Calu3 (cell line): ENCODE measurements around the gene AP4E1. TPM values are rescaled to one million over a fixed set of nuclear protein-coding genes. Genes with fewer than 3 reads are reported as not detected.

Experiments used
- BruUV-seq: library from RNA; stranded (reverse); fragments of 400-500 nt; replicated peaks from 2 replicates; lab custom pipeline; 2021; lab: Mats Ljungman, UMichigan
- CTCF ChIA-PET: fragments of 300-600 bp; sonication (Branson Sonifier 250); formaldehyde crosslinking; loops from one replicate; lab custom pipeline; 2022; ENCODE audit warnings: antibody characterized with exemption; lab: Charles Lee
- DNase-seq: peaks from one replicate; pipeline ENCODE4 v3.0.0; 2022
- H3K27ac Mint-ChIP-seq: one replicate; pipeline ENCODE4 v1.8.0; 2022; ENCODE audit warnings: mixed read lengths; ENCODE audit not compliant: unreplicated experiment
- H3K27me3 Mint-ChIP-seq: one replicate; pipeline ENCODE4 v1.8.0; 2022; ENCODE audit warnings: mixed read lengths; ENCODE audit not compliant: unreplicated experiment
- H3K36me3 Mint-ChIP-seq: one replicate; pipeline ENCODE4 v1.8.0; 2022; ENCODE audit warnings: mild to moderate bottlenecking, moderate library complexity, mixed read lengths; ENCODE audit not compliant: insufficient read depth, unreplicated experiment
- H3K4me1 Mint-ChIP-seq: one replicate; pipeline ENCODE4 v1.8.0; 2022; ENCODE audit warnings: mild to moderate bottlenecking, low read depth, mixed read lengths; ENCODE audit not compliant: unreplicated experiment
- H3K4me3 Mint-ChIP-seq: one replicate; pipeline ENCODE4 v1.8.0; 2022; ENCODE audit warnings: mild to moderate bottlenecking, low read depth, moderate library complexity, mixed read lengths; ENCODE audit not compliant: unreplicated experiment
- H3K9me3 Mint-ChIP-seq: one replicate; pipeline ENCODE4 v1.8.0; 2022; ENCODE audit warnings: low read depth, mixed read lengths; ENCODE audit not compliant: unreplicated experiment
- CTCF ChIP-seq: fragments of 200-600 bp; IDR thresholded peaks from one replicate; pipeline ENCODE4 v1.8.0; 2022; ENCODE audit warnings: antibody characterized with exemption; ENCODE audit not compliant: unreplicated experiment
- intact Hi-C: fragments of 100-400 bp; cut with micrococcal nuclease; formaldehyde crosslinking; loops from one replicate; pipeline ENCODE4 v1.10.0; 2022; ENCODE audit not compliant: unreplicated experiment
- total RNA-seq: library from RNA; stranded (reverse); gene quantifications from 2 replicates; pipeline ENCODE4 v1.2.3, GENCODE V29; 2022

The AP4E1 gene
- total RNA-seq, 1 experiment from 2014 or later: 10.7 TPM

- no TSS peak for BruUV-seq
- no peak for TF ChIP-seq CTCF
- H3K9me3 Mint-ChIP-seq: no peaks in the 10 kb centered on the region
- no peaks in the 10 kb centered on the region for H3K4me1 Mint-ChIP-seq
- no peak overlapping the region for H3K4me3 Mint-ChIP-seq
- CTCF ChIA-PET: interaction anchor here (0.7 kb wide), 2 partner anchors 60 to 1568 kb away, joined by 3 to 4 read pairs; no protein-coding TSS in a partner anchor
- no peaks in the 10 kb centered on the region for H3K36me3 Mint-ChIP-seq
- no peaks in the 10 kb centered on the region for H3K27me3 Mint-ChIP-seq
- no peak overlapping the region for H3K27ac Mint-ChIP-seq
- no peak for DNase-seq
- intact Hi-C loops: no loop called here
Measured at GRCh38 chr15:50939911-50940310, 31.4 kb downstream of the AP4E1 start.

DNA sequence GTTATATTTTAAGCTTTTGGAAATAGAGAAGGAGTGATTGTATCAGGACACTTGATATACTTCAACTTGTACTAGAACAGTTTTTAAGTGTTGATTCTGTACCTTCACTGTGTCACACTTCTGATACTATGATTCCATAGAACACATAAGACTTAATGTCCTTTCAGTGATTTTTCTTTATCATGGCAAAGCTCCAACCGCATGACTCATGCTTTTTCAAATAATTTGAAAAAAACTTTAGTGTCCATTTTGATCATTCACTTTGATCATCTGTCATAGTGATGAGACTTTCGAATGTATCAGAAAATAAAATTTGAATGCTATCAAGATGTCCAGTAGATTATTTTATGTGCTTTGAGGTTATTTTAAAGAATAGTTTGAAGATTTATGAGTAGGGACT, 32.0 kb downstream of the AP4E1 start:
- H3K9me3 Mint-ChIP-seq: no peaks in the 10 kb centered on the region
- no peak overlapping the region for H3K4me3 Mint-ChIP-seq
- H3K36me3 Mint-ChIP-seq: no peaks in the 10 kb centered on the region
- CTCF ChIA-PET: no interaction called here
- intact Hi-C loops: no loop called here
- no TSS peak for BruUV-seq
- peak; percentile 6 for DNase-seq
- H3K27ac Mint-ChIP-seq: no peak overlapping the region
- H3K27me3 Mint-ChIP-seq: no peaks in the 10 kb centered on the region
- TF ChIP-seq CTCF: no peak
- H3K4me1 Mint-ChIP-seq: peaks cover 3% of the 10 kb centered on the region

DNA sequence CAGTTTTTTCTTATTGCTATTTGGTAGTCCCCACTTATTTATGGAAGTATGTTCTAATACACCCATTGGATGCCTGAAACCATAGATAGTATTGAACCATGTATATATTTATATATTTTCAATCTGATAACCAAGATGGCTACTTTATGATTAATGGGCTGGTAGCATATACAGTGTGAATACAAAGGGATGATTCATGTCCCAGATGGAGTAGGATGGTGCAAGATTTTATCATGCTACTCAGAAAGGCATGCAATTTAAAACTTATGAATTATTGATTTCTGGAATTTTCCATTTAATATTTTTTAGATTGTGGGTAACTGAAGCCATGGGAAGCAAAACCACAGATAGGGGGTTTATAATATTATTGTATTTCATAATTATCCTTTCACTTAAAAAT, 35.2 kb downstream of the AP4E1 start:
- no TSS peak for BruUV-seq
- CTCF ChIA-PET: no interaction called here
- no peak for DNase-seq
- intact Hi-C loops: no loop called here
- H3K9me3 Mint-ChIP-seq: no peaks in the 10 kb centered on the region
- no peaks in the 10 kb centered on the region for H3K27me3 Mint-ChIP-seq
- TF ChIP-seq CTCF: no peak
- H3K4me1 Mint-ChIP-seq: peaks cover 9% of the 10 kb centered on the region
- no peak overlapping the region for H3K4me3 Mint-ChIP-seq
- no peak overlapping the region for H3K27ac Mint-ChIP-seq
- no peaks in the 10 kb centered on the region for H3K36me3 Mint-ChIP-seq

- no peak for DNase-seq
- no peak overlapping the region for H3K27ac Mint-ChIP-seq
- TF ChIP-seq CTCF: no peak
- H3K9me3 Mint-ChIP-seq: no peaks in the 10 kb centered on the region
- CTCF ChIA-PET: no interaction called here
- H3K4me3 Mint-ChIP-seq: no peak overlapping the region
- peaks cover 9% of the 10 kb centered on the region for H3K4me1 Mint-ChIP-seq
- H3K36me3 Mint-ChIP-seq: no peaks in the 10 kb centered on the region
- BruUV-seq: no TSS peak
- no peaks in the 10 kb centered on the region for H3K27me3 Mint-ChIP-seq
- intact Hi-C loops: no loop called here
Measured at GRCh38 chr15:50944672-50945071, 36.2 kb downstream of the AP4E1 start.
